Endothelial cell (in vitro differentiated cells): ENCODE results near the gene APH1A. TPM values are rescaled to one million over a fixed set of nuclear protein-coding genes. Genes with fewer than 3 reads are reported as not detected.
A peak's percentile ranks its signal among the peaks of the same experiment; 100 is the strongest.

Experiments
- DNase-seq: peaks from one replicate; pipeline ENCODE4 v3.0.0; 2021; ENCODE audit warnings: low spot score
- H3K27ac Mint-ChIP-seq: one replicate; pipeline ENCODE4 v1.8.0; 2021; ENCODE audit warnings: mixed read lengths, inconsistent platforms; ENCODE audit not compliant: unreplicated experiment
- H3K27me3 Mint-ChIP-seq: one replicate; pipeline ENCODE4 v1.8.0; 2021; ENCODE audit warnings: mild to moderate bottlenecking, moderate library complexity, mixed read lengths, inconsistent platforms; ENCODE audit not compliant: unreplicated experiment
- H3K36me3 Mint-ChIP-seq: one replicate; pipeline ENCODE4 v1.8.0; 2021; ENCODE audit warnings: mild to moderate bottlenecking, low read depth, mixed read lengths, inconsistent platforms; ENCODE audit not compliant: unreplicated experiment
- H3K4me1 Mint-ChIP-seq: one replicate; pipeline ENCODE4 v1.8.0; 2021; ENCODE audit warnings: mild to moderate bottlenecking, mixed read lengths, inconsistent platforms; ENCODE audit not compliant: unreplicated experiment
- H3K4me3 Mint-ChIP-seq: one replicate; pipeline ENCODE4 v1.8.0; 2021; ENCODE audit warnings: mild to moderate bottlenecking, mixed read lengths, inconsistent platforms; ENCODE audit not compliant: unreplicated experiment
- H3K9me3 Mint-ChIP-seq: one replicate; pipeline ENCODE4 v1.8.0; 2021; ENCODE audit warnings: mixed read lengths, inconsistent platforms; ENCODE audit not compliant: unreplicated experiment
- CTCF ChIP-seq: fragments of 200-600 bp; sonication (generic); IDR thresholded peaks from one replicate; pipeline ENCODE4 v1.5.0; 2021; ENCODE audit warnings: antibody characterized with exemption; ENCODE audit not compliant: unreplicated experiment
- total RNA-seq: library from RNA; stranded (reverse); fragmentation: NEBNext Ultra II Directional; extraction: Animal tissue kit (Norgen Biotek cat#: 25700); gene quantifications from one replicate; pipeline ENCODE4 v1.2.1, GENCODE V29; 2021; ENCODE audit not compliant: unreplicated experiment

APH1A gene
- total RNA-seq, 1 donor from 2014 or later: 333 TPM

DNA sequence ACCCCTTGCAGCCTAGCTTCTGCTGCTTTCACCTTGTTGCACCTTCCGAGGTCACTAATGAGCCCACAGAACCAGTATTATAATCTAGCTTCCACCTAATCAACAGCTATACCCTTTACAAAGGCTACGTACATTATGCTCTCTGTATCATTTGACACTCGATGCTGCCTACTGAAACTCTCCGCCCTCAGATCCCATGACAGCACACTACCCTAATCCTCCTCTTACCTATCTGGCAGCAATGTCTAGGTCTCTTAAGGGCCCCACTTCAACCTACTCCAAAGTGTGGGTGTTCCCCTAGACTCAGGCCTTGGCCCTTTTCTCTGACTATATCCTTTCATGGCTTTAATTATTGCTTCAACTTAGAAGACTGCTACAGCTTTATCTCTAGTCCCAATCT is 20.0 kb upstream of the APH1A start:
- TF ChIP-seq CTCF: no peak
- peaks cover 9% of the 10 kb centered on the region for H3K4me1 Mint-ChIP-seq
- no peak overlapping the region for H3K4me3 Mint-ChIP-seq
- peaks cover 12% of the 10 kb centered on the region for H3K36me3 Mint-ChIP-seq
- no peak overlapping the region for H3K27ac Mint-ChIP-seq
- DNase-seq: no peak
- H3K27me3 Mint-ChIP-seq: peaks cover 20% of the 10 kb centered on the region
- no peaks in the 10 kb centered on the region for H3K9me3 Mint-ChIP-seq

- no peak for TF ChIP-seq CTCF
- Mint-ChIP-seq H3K27ac (no peak overlapping the region), H3K4me1 (peaks cover 6% of the 10 kb centered on the region), H3K4me3 (no peak overlapping the region), H3K27me3 (peaks cover 15% of the 10 kb centered on the region), H3K36me3 (peaks cover 9% of the 10 kb centered on the region), H3K9me3 (no peaks in the 10 kb centered on the region)
- DNase-seq: no peak
Measured at GRCh38 chr1:150288382-150288781, 19.6 kb upstream of the APH1A start.

- Mint-ChIP-seq H3K4me3 (peak overlapping the region; percentile 93), H3K9me3 (no peaks in the 10 kb centered on the region), H3K27ac (no peak overlapping the region), H3K27me3 (peaks cover 14% of the 10 kb centered on the region), H3K4me1 (peaks cover 34% of the 10 kb centered on the region), H3K36me3 (peaks cover 38% of the 10 kb centered on the region)
- DNase-seq: no peak
- no peak for TF ChIP-seq CTCF
Measured at GRCh38 chr1:150283260-150283659, 14.4 kb upstream of the APH1A start.

GRCh38 chr1:150282558-150282958 is 13.7 kb upstream of the APH1A start:
- Mint-ChIP-seq H3K4me1 (peaks cover 36% of the 10 kb centered on the region), H3K27me3 (peaks cover 14% of the 10 kb centered on the region), H3K9me3 (no peaks in the 10 kb centered on the region), H3K4me3 (peak overlapping the region; percentile 93), H3K27ac (peak overlapping the region; percentile 76), H3K36me3 (peaks cover 42% of the 10 kb centered on the region)
- no peak for TF ChIP-seq CTCF
- DNase-seq: no peak

- peak within 1 kb of the TSS; percentile 93 for H3K4me3 Mint-ChIP-seq
- H3K4me1 Mint-ChIP-seq: peaks cover 36% of the 10 kb centered on the region
- H3K27me3 Mint-ChIP-seq: peaks cover 14% of the 10 kb centered on the region
- DNase-seq: peak; percentile 81
- H3K9me3 Mint-ChIP-seq: no peaks in the 10 kb centered on the region
- peak within 1 kb of the TSS; percentile 84 for H3K27ac Mint-ChIP-seq
- TF ChIP-seq CTCF: no peak
- peaks cover 45% of the 10 kb centered on the region for H3K36me3 Mint-ChIP-seq
Measured at GRCh38 chr1:150281758-150282557, 13.1 kb upstream of the APH1A start, which contains the start of gene CIART. CIART (plus strand) TSS chr1:150282554; CDS start chr1:150283268, 714 bp downstream.
